Activated T-cell treated with anti-CD3 and anti-CD28 coated beads, Interleukin-2, amount 50 U/mL, for 4 hours (primary cell): ENCODE measurements around the gene ADAMTSL1. TPM values are rescaled to one million over a fixed set of nuclear protein-coding genes. Genes with fewer than 3 reads are reported as not detected.

Experiments
- ATAC-seq, 2 donors: fragments of 200-7000 bp; cut with Tn5 transposase; one replicate each; pipeline ENCODE4 v1.10.0; 2021
- DNase-seq: peaks from one replicate; pipeline ENCODE4 v3.0.0-alpha.2; 2020
- H3K27me3 Mint-ChIP-seq: one replicate; pipeline ENCODE4 v1.8.0; 2021; ENCODE audit warnings: low read depth, mixed read lengths
- H3K36me3 Mint-ChIP-seq: one replicate; pipeline ENCODE4 v1.8.0; 2022; ENCODE audit warnings: mixed read lengths; ENCODE audit not compliant: insufficient read depth
- H3K4me1 Mint-ChIP-seq: one replicate; pipeline ENCODE4 v1.8.0; 2021; ENCODE audit warnings: low read depth, mixed read lengths
- H3K4me3 Mint-ChIP-seq: one replicate; pipeline ENCODE4 v1.8.0; 2021; ENCODE audit warnings: mild to moderate bottlenecking, moderate library complexity, mixed read lengths
- H3K9me3 Mint-ChIP-seq: one replicate; pipeline ENCODE4 v1.8.0; 2021; ENCODE audit warnings: mixed read lengths
- total RNA-seq, 3 donors: library from RNA; stranded (reverse); gene quantifications; one replicate each; pipeline ENCODE4 v1.2.1, GENCODE V29; 2021

ADAMTSL1 gene
- total RNA-seq, 3 donors from 2014 or later, result not detected

DNA sequence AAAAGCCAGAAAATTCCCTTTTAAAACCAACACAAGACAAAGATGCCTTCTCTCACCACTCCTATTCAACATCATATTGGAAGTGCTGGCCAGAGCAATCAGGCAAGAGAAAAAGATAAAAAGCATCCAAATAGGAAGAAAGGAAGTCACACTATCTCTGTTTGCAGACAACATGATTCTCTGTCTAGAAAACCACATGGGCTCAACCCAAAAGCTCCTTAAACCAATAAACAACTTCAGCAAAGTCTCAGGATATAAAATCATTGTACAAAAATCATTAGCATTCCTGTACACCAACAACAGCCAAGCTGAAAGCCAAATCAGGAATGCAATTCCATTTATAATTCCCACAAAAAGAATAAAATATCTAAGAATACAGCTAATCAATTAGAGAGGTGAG lies 112.0 kb downstream of the ADAMTSL1 start:
- H3K9me3 Mint-ChIP-seq, result peaks cover 7% of the 10 kb centered on the region
- H3K4me1 Mint-ChIP-seq, result no peaks in the 10 kb centered on the region
- H3K27me3 Mint-ChIP-seq, result no peaks in the 10 kb centered on the region
- no peaks in the 10 kb centered on the region for H3K36me3 Mint-ChIP-seq
- H3K4me3 Mint-ChIP-seq, result no peak overlapping the region
- DNase-seq (no peak), ATAC-seq (no peak)

DNA sequence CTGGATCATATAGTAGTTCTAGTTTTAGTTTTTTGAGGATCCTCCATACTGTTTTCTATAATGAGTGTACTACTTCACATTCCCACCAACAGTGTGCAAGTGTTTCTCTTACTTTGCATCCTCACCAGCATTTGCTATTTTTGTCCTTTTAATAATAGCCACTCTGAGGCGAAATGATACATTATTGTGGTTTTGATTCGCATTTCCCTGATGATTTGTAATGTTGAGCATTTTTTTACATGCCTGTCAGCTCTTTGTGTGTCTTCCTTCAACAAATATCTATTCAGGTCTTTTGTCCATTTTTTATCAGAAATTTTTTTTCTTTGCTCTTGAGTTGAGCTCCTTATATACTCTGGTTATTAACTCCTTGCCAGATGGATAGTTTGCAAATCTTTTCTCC lies 114.0 kb downstream of the ADAMTSL1 start:
- Mint-ChIP-seq H3K4me1 (no peaks in the 10 kb centered on the region), H3K36me3 (no peaks in the 10 kb centered on the region), H3K9me3 (peaks cover 14% of the 10 kb centered on the region), H3K4me3 (no peak overlapping the region), H3K27me3 (no peaks in the 10 kb centered on the region)
- no peak for ATAC-seq
- no peak for DNase-seq

DNA sequence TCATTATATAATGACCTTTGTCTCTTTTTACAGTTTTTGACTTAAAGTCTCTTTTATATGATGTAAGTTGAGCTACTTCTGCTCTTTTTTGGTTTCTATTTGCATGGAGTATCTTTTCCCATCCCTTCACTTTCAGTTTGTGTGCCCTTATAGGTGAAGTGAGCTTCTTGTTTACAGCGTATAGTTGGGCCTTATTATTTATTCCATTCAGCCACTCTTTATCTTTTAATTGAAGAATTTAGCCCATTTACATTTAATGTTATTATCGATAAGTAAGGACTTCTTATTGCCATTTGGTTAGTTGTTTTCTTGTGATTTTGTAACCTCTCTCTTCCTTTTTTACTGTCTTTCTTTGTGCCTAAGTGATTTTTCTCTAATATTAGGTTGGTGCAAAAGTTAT lies 117.3 kb downstream of the ADAMTSL1 start:
- no peak for DNase-seq
- no peak overlapping the region for H3K4me3 Mint-ChIP-seq
- H3K27me3 Mint-ChIP-seq, result no peaks in the 10 kb centered on the region
- H3K9me3 Mint-ChIP-seq, result peaks cover 24% of the 10 kb centered on the region
- no peaks in the 10 kb centered on the region for H3K36me3 Mint-ChIP-seq
- H3K4me1 Mint-ChIP-seq, result no peaks in the 10 kb centered on the region
- ATAC-seq, result no peak

DNA sequence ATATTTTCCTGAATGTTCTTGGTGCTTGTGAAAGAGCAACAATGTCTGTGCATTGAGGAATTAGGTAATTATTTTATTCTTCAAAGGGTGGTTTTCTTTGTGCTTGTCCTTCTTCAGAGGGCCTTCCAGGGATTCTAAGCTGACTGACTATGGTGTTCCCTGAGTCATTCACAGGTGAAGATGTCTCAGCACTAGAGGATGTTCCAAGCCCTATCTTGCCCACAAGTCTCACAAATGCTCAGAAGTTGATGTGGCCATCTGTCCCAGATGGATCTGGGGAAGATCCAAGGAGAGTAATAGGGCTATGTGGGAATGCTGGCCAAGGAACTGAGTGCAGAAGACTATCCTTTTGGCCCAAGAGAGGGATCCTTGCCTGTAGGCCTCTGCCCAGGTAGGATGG lies 120.9 kb downstream of the ADAMTSL1 start:
- no peaks in the 10 kb centered on the region for H3K36me3 Mint-ChIP-seq
- no peaks in the 10 kb centered on the region for H3K4me1 Mint-ChIP-seq
- no peak overlapping the region for H3K4me3 Mint-ChIP-seq
- DNase-seq, result no peak
- H3K27me3 Mint-ChIP-seq, result no peaks in the 10 kb centered on the region
- H3K9me3 Mint-ChIP-seq, result peaks cover 20% of the 10 kb centered on the region
- no peak for ATAC-seq

DNA sequence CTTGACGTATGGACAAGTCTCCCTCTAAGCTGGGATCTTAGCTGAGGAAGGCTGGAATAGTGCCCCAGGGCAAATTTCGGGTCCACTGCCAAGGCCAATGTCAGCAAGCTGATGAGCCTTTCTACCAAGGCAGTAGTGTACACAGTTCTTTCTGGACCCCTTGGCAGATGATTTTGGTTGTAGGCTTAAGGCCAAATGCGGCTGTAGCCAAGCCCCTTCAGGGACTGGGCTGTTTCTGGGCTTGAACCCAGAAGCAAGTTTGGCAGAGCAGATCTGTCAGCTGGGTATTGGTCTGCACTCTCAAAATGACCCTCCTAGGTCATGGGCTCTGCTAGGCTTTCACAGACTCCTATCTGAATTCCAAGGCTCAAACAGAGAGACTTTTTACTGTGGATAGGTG lies 121.6 kb downstream of the ADAMTSL1 start:
- no peak for ATAC-seq
- Mint-ChIP-seq H3K4me3 (no peak overlapping the region), H3K4me1 (no peaks in the 10 kb centered on the region), H3K36me3 (no peaks in the 10 kb centered on the region), H3K9me3 (peaks cover 18% of the 10 kb centered on the region), H3K27me3 (no peaks in the 10 kb centered on the region)
- no peak for DNase-seq

DNA sequence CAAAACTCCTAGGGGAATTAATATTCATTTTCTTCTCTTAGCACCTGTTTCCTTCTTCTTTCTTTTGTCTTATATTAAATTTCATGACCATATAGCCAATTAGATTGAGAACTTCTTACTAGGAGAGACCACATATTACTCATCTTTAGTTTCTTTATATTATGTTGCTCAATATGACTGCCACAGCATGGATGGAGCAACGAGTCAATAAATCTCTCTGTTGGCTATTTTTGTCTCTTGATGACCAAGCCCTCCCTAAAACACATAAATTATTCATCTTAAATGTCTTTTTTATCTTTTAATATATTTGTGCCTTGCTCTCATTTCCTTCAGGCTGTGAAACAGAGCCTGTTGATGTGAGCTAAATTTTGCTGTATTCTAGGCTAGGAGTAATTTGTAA lies 123.0 kb downstream of the ADAMTSL1 start:
- H3K9me3 Mint-ChIP-seq, result peaks cover 9% of the 10 kb centered on the region
- no peaks in the 10 kb centered on the region for H3K36me3 Mint-ChIP-seq
- no peaks in the 10 kb centered on the region for H3K4me1 Mint-ChIP-seq
- no peak overlapping the region for H3K4me3 Mint-ChIP-seq
- no peaks in the 10 kb centered on the region for H3K27me3 Mint-ChIP-seq
- DNase-seq (no peak), ATAC-seq (no peak)

DNA sequence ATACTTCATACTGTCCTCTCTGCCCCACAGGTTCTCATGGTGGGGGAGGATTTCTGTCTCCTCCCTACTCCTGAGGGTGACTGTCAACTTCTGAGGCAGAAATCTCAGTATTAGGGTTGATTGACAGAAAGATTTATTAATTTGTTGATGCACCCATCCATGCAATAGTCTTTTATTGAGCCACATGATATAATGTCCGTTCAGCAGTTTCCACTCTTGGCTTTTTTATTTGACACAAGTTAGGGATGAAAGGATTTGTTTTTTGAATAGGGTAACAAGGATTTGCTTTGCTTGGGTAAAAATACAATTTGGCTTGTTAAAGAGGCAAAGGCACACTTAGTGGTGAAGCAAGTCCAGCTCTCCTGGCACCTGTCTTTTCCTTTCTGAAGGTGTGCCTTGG lies 125.0 kb downstream of the ADAMTSL1 start:
- ATAC-seq, result no peak
- no peaks in the 10 kb centered on the region for H3K27me3 Mint-ChIP-seq
- no peaks in the 10 kb centered on the region for H3K4me1 Mint-ChIP-seq
- H3K4me3 Mint-ChIP-seq, result no peak overlapping the region
- no peaks in the 10 kb centered on the region for H3K36me3 Mint-ChIP-seq
- H3K9me3 Mint-ChIP-seq, result peaks cover 5% of the 10 kb centered on the region
- no peak for DNase-seq

DNA sequence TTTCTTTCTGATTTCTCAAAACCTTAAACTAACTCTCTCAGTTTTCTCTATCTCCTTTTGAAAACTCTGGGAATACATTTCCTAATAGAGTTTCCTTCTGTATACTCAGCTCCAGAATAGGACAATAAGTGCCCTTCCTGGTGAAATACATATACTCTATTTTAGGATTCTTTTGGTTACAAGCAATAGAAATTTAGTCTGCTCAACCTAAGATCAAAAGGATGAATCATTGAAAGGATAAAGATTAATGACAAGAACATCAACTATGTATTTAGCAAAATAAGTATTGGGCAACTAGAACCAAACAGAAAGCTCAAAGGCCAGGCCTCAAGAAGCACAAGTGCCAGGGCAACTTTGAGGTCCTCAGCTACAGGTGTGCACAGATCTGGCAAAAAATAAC lies 127.1 kb downstream of the ADAMTSL1 start:
- Mint-ChIP-seq H3K9me3 (no peaks in the 10 kb centered on the region), H3K36me3 (no peaks in the 10 kb centered on the region), H3K4me1 (no peaks in the 10 kb centered on the region), H3K4me3 (no peak overlapping the region), H3K27me3 (no peaks in the 10 kb centered on the region)
- ATAC-seq (no peak), DNase-seq (no peak)

DNA sequence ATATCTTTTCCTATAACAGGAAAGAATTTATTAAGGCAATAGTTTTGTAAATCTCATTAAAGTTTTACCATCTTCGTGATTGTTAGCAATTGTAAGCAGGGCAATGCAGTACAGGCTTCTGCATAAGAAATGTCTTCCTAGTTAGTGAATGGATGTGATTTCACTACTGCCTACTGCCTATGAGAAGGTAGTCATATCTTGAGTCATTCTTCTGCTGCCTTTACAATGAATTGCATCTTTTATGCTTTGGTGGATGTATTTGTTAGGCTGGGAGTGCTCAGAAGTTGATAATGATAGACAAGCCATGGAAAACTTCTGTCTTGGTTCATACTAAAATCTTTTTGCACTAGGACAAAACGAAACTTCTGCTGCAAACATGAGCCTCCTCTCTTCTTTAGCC lies 128.0 kb downstream of the ADAMTSL1 start:
- no peaks in the 10 kb centered on the region for H3K27me3 Mint-ChIP-seq
- H3K9me3 Mint-ChIP-seq, result no peaks in the 10 kb centered on the region
- H3K36me3 Mint-ChIP-seq, result no peaks in the 10 kb centered on the region
- no peaks in the 10 kb centered on the region for H3K4me1 Mint-ChIP-seq
- no peak for DNase-seq
- ATAC-seq, result no peak
- no peak overlapping the region for H3K4me3 Mint-ChIP-seq

DNA sequence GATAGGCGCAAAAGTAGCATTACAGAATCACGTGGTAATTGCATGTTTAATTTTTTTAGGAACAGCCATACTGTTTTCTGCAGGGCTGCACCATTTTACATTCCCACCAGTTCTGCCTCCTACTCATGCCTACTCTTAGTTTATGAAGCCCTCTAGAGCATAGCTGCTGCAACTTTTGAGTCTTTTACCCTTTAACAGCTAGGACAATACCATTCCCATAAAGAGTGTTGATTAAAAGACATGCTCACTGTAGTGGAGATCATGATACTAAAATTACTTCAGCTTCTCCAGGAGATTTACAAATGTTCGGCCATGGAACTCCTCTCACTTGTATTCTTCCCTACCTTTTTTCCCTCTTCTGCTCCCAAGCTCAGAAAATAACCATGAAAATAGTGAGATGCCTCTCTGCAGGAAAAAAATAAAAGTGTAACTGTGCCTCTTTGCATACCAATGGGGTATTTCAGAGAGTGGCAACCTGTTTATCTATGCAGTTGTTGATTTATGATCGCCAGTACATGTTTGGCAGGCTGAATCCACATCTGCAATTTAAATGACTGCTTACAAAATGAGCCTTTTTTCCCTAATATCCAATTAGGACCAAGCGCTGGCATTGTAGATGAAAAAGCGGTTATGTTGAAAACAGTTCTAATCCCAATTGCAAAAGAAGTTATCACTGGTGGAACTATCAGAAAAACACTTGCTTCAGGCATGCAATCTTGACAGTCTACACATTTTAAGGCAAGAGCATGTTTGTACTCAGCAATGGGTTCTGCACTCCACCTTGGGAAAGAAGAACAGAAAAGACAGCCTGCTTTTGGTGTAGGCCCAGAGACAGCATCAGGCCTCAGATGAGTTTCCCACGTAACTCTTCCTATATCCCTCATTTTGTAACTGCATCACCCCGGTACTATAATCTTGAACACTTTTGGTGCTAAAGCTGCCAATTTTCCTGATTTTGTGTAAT lies 131.1 kb downstream of the ADAMTSL1 start:
- no peaks in the 10 kb centered on the region for H3K36me3 Mint-ChIP-seq
- H3K4me1 Mint-ChIP-seq, result no peaks in the 10 kb centered on the region
- H3K9me3 Mint-ChIP-seq, result no peaks in the 10 kb centered on the region
- H3K27me3 Mint-ChIP-seq, result no peaks in the 10 kb centered on the region
- ATAC-seq (no peak), DNase-seq (no peak)
- H3K4me3 Mint-ChIP-seq, result no peak overlapping the region

DNA sequence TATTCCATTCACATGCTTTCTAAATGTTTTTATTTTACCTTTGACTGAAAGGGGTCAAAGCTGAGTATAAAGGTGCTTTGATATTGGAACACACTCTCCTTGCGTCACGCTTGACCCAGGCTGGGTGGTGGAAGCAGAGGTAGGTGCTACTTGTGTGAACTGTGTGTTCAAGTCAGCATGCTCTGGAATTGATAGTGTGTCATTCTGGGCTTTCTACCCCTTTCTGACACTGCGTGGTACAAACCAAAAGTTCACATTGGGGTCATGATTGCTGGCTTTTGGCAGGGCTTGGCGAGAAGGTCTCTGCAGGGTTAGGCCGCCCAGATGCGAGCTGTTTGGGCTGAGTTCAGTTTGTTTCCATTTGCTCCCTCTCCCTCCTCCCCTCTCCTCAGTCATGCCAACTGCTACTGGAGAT lies 131.8 kb downstream of the ADAMTSL1 start:
- no peak overlapping the region for H3K4me3 Mint-ChIP-seq
- H3K36me3 Mint-ChIP-seq, result no peaks in the 10 kb centered on the region
- no peaks in the 10 kb centered on the region for H3K27me3 Mint-ChIP-seq
- ATAC-seq, result no peak
- no peaks in the 10 kb centered on the region for H3K9me3 Mint-ChIP-seq
- DNase-seq, result no peak
- no peaks in the 10 kb centered on the region for H3K4me1 Mint-ChIP-seq

DNA sequence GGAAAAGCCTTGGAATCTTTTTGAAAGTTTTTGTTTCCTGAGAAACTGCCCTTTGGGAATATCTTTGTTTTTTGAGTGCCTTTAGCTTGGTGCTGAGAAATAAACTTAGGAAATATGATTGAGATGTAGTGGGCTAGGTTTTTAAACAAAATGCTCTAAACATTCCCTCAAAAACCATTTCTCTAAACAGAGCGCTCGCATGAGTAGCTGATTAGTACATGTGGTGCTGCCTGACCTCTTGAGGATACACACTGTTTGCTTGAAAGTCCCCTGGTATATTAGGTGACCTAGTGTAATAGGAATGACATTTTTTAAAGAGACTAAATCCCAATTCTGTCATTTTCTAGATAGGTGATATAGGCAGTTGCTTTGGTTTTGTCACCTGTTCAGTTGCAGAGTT lies 132.3 kb downstream of the ADAMTSL1 start:
- H3K4me3 Mint-ChIP-seq, result no peak overlapping the region
- H3K27me3 Mint-ChIP-seq, result no peaks in the 10 kb centered on the region
- DNase-seq (no peak), ATAC-seq (no peak)
- H3K36me3 Mint-ChIP-seq, result no peaks in the 10 kb centered on the region
- H3K9me3 Mint-ChIP-seq, result no peaks in the 10 kb centered on the region
- H3K4me1 Mint-ChIP-seq, result no peaks in the 10 kb centered on the region

DNA sequence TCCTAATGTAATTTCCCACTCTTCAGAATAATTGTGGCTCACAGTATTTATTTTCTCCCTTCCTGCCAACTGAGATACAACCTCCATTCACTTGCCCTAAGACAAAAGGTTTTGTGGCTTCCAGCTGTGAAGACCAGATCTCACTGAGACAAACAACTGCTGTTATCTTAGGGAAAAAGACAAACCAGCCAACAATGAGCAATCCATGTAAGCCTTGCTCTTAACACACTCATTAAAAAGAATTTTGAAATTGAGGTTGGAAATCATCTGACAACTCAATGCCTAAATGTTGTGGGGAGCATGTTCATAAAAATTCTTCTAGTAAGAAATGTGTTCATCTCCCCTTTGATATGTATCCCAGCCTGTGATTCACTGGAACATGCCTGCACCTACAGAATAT lies 132.9 kb downstream of the ADAMTSL1 start:
- H3K27me3 Mint-ChIP-seq, result no peaks in the 10 kb centered on the region
- H3K9me3 Mint-ChIP-seq, result no peaks in the 10 kb centered on the region
- ATAC-seq, result no peak
- H3K36me3 Mint-ChIP-seq, result no peaks in the 10 kb centered on the region
- H3K4me3 Mint-ChIP-seq, result no peak overlapping the region
- no peak for DNase-seq
- H3K4me1 Mint-ChIP-seq, result no peaks in the 10 kb centered on the region

DNA sequence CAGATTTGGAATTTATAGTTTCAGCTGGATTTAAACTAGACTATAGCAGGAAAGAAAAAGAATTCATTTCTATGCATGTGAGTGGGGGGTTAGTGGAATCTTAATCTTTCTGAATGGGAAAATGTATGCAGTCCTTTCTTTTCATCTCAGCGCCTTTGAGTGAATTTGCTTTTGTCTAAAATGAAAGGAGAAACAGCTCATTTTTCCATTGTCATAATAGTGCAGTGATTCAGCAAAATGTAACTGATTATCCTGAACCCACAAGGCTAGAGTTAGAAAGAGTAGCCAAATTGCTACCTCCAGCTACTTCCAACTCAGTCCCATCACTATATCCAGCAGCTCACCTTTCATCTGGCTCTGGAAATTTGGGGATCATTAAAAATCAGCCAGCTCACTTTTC lies 134.4 kb downstream of the ADAMTSL1 start:
- Mint-ChIP-seq H3K9me3 (no peaks in the 10 kb centered on the region), H3K4me3 (no peak overlapping the region), H3K27me3 (no peaks in the 10 kb centered on the region), H3K36me3 (no peaks in the 10 kb centered on the region), H3K4me1 (no peaks in the 10 kb centered on the region)
- ATAC-seq (no peak), DNase-seq (no peak)

DNA sequence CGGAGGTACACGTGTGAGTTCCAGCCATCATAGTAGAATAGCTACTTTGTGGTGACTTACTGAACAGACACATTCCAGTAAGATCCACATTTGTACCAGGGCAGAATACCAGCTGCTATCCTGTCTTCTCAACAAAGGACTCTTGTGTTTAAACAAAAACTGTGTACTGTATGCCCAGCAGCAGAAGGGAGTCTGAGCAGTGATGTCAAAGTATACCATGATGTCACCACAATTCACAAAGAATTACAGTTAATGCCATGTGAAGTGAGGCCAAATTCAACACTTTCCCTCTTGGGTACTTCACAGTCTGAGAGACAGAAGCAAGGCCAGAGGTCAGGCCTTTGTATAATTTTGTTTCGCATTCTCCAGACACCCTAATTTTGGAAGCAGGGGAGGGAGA lies 137.0 kb downstream of the ADAMTSL1 start:
- Mint-ChIP-seq H3K4me1 (no peaks in the 10 kb centered on the region), H3K4me3 (no peak overlapping the region), H3K36me3 (no peaks in the 10 kb centered on the region), H3K9me3 (no peaks in the 10 kb centered on the region), H3K27me3 (no peaks in the 10 kb centered on the region)
- DNase-seq, result no peak
- no peak for ATAC-seq
